CD4-positive, alpha-beta memory T cell (primary cell): ENCODE data around the gene RPS3A. TPM values are rescaled to one million over a fixed set of nuclear protein-coding genes. Genes with fewer than 3 reads are reported as not detected.
"Not testable (repeated sequence)": the region's sequence is repeated elsewhere in the genome, so short reads cannot be mapped to it uniquely, and the experiment has no call there.

Source experiments
- CTCF ChIA-PET: fragments of 350-600 bp; sonication (Branson Sonifier 250); formaldehyde crosslinking; loops from one replicate; lab custom pipeline; 2021; ENCODE audit warnings: inconsistent platforms; ENCODE audit not compliant: partially characterized antibody; lab: Charles Lee
- POLR2A ChIA-PET: fragments of 350-600 bp; sonication (Branson Sonifier 250); formaldehyde crosslinking; loops from one replicate; lab custom pipeline; 2021; ENCODE audit not compliant: partially characterized antibody; lab: Charles Lee
- DNase-seq, 5 donors: peaks; one replicate each; pipeline versions ENCODE4 v3.0.0 to v3.0.0-alpha.2; 2020 to 2022; ENCODE audit warnings: mixed read lengths in 1 of 5
- H3K27ac ChIP-seq: one replicate; pipeline ENCODE4 v1.7.0; 2013; ENCODE audit warnings: low read depth, low read length
- H3K27me3 ChIP-seq: 2 replicates; pipeline ENCODE4 v1.7.0; 2013; ENCODE audit warnings: mild to moderate bottlenecking, low read length, moderate library complexity; ENCODE audit not compliant: insufficient read depth
- H3K36me3 ChIP-seq: 2 replicates; pipeline ENCODE4 v1.7.0; 2013; ENCODE audit warnings: mild to moderate bottlenecking, low read length, moderate library complexity; ENCODE audit not compliant: insufficient read depth
- H3K4me1 ChIP-seq: 2 replicates; pipeline ENCODE4 v1.7.0; 2013; ENCODE audit warnings: mild to moderate bottlenecking, low read length, moderate library complexity; ENCODE audit not compliant: insufficient read depth
- H3K4me3 ChIP-seq, 2 donors: one replicate each; pipeline ENCODE4 v1.7.0; 2013; ENCODE audit warnings: low read length in 2 of 2, mild to moderate bottlenecking in 1 of 2
- H3K9me3 ChIP-seq, 2 donors: one replicate each; pipeline ENCODE4 v1.7.0; 2013; ENCODE audit warnings: low read length in 2 of 2, control low read depth in 1 of 2; ENCODE audit not compliant: control insufficient read depth in 1 of 2
- H3K27ac Mint-ChIP-seq, 7 donors: one replicate each; pipeline ENCODE4 v1.8.0; 2020 to 2021; ENCODE audit warnings: mixed read lengths in 7 of 7, mild to moderate bottlenecking in 6 of 7, inconsistent platforms in 3 of 7, moderate library complexity in 3 of 7
- H3K27me3 Mint-ChIP-seq, 2 donors: one replicate each; pipeline ENCODE4 v1.8.0; 2020 to 2021; ENCODE audit warnings: mixed read lengths in 2 of 2
- H3K36me3 Mint-ChIP-seq, 2 donors: one replicate each; pipeline ENCODE4 v1.8.0; 2020 to 2021; ENCODE audit warnings: mixed read lengths in 2 of 2, inconsistent platforms in 1 of 2, mild to moderate bottlenecking in 1 of 2
- H3K4me1 Mint-ChIP-seq, 4 donors: one replicate each; pipeline ENCODE4 v1.8.0; 2020 to 2021; ENCODE audit warnings: mixed read lengths in 4 of 4, mild to moderate bottlenecking in 1 of 4
- H3K4me3 Mint-ChIP-seq, 8 donors: one replicate each; pipeline ENCODE4 v1.8.0; 2020 to 2021; ENCODE audit warnings: mixed read lengths in 8 of 8, mild to moderate bottlenecking in 7 of 8, moderate library complexity in 6 of 8, inconsistent platforms in 3 of 8
- H3K9me3 Mint-ChIP-seq, 8 donors: one replicate each; pipeline ENCODE4 v1.8.0; 2020 to 2021; ENCODE audit warnings: mixed read lengths in 8 of 8, mild to moderate bottlenecking in 5 of 8, inconsistent platforms in 3 of 8, moderate library complexity in 1 of 8
- intact Hi-C: fragments of 100-400 bp; cut with micrococcal nuclease; formaldehyde crosslinking; loops from one replicate; pipeline ENCODE4 v1.15.1; 2023
- polyA plus RNA-seq, 2 donors: library from polyadenylated mRNA; unstranded; fragments of 300-500 nt; fragmentation: Illumina TruSeq; gene quantifications; one replicate each; pipeline ENCODE4 v1.2.3, GENCODE V29; 2021
- total RNA-seq, 2 experiments: library from RNA; stranded (reverse); gene quantifications; one replicate each; pipeline ENCODE4 v1.2.3, GENCODE V29; 2021

RPS3A gene
- 1,000 to 10,000 TPM; 4,011 to 4,334 TPM for total RNA-seq
- 1,000 to 10,000 TPM; 3,349 to 4,165 TPM for polyA plus RNA-seq

- CTCF ChIA-PET = interaction anchor here (0.6 to 1.7 kb wide), 7 partner anchors 9 to 1680 kb away, joined by 3 to 9 read pairs (median 3); partner anchors contain the start of gene LRBA
- Mint-ChIP-seq H3K4me1 (peaks cover 19 to 41% (median 27%) of the 10 kb centered on the region in 4 donors), H3K9me3 (peaks cover 0 to 2% (median 0%) of the 10 kb centered on the region in 8 donors), H3K27ac (peak within 1 kb of the TSS; percentile 95 to 99 (median 98)), H3K4me3 (peak within 1 kb of the TSS; percentile 91 to 99 (median 96)), H3K27me3 (peaks cover 0 to 3% of the 10 kb centered on the region in 2 donors), H3K36me3 (peaks cover 27 to 48% of the 10 kb centered on the region in 2 donors)
- Histone ChIP-seq H3K9me3 (no peaks in the 10 kb centered on the region), H3K27ac (peak within 1 kb of the TSS; percentile 86), H3K36me3 (peaks cover 29% of the 10 kb centered on the region), H3K4me3 (peak within 1 kb of the TSS; percentile 79 to 82), H3K4me1 (peaks cover 32% of the 10 kb centered on the region), H3K27me3 (no peaks in the 10 kb centered on the region)
- intact Hi-C loops = loop anchor here (1.0 to 2.0 kb wide), 5 partner anchors 84 to 1680 kb away; partner anchors contain the start of genes ARFIP1, FBXW7, FHIP1A and GATB
- peak; percentile 99 to 100 (median 99) for DNase-seq
- POLR2A ChIA-PET = interaction anchor here (0.6 to 3.4 kb wide), 12 partner anchors 16 to 1680 kb away, joined by 3 to 59 read pairs (median 4); partner anchors contain the start of genes GATB, LRBA and TIGD4
These were observed at the start of gene RPS3A for GRCh38 chr4:151099229-151099975. Gene RPS3A (plus strand): TSS chr4:151099628. CDS start chr4:151099653, 25 bp downstream.

- no peaks in the 10 kb centered on the region for H3K9me3 Mint-ChIP-seq
- Histone ChIP-seq H3K9me3 (no peaks in the 10 kb centered on the region), H3K4me3 (no peak overlapping the region), H3K27me3 (no peaks in the 10 kb centered on the region), H3K4me1 (no peaks in the 10 kb centered on the region), H3K36me3 (no peaks in the 10 kb centered on the region), H3K27ac (no peak overlapping the region)
- intact Hi-C loops = no loop called here
- CTCF ChIA-PET = no interaction called here
- no peak for DNase-seq
- no peaks in the 10 kb centered on the region for H3K36me3 Mint-ChIP-seq
- H3K27me3 Mint-ChIP-seq = no peaks in the 10 kb centered on the region
- no peak overlapping the region for H3K27ac Mint-ChIP-seq
- H3K4me1 Mint-ChIP-seq = no peaks in the 10 kb centered on the region
- no peak overlapping the region for H3K4me3 Mint-ChIP-seq
- POLR2A ChIA-PET = no interaction called here
These were observed 46.6 kb upstream of the RPS3A start for GRCh38 chr4:151052785-151053184.

- intact Hi-C loops = no loop called here
- no peaks in the 10 kb centered on the region for H3K27me3 Mint-ChIP-seq
- ChIA-PET POLR2A (no interaction called here), CTCF (no interaction called here)
- Histone ChIP-seq H3K36me3 (no peaks in the 10 kb centered on the region), H3K4me3 (no peak overlapping the region), H3K9me3 (no peaks in the 10 kb centered on the region), H3K27ac (no peak overlapping the region), H3K27me3 (no peaks in the 10 kb centered on the region), H3K4me1 (no peaks in the 10 kb centered on the region)
- H3K36me3 Mint-ChIP-seq = no peaks in the 10 kb centered on the region
- no peak for DNase-seq
- H3K9me3 Mint-ChIP-seq = no peaks in the 10 kb centered on the region
- H3K4me1 Mint-ChIP-seq = no peaks in the 10 kb centered on the region
- no peak overlapping the region for H3K27ac Mint-ChIP-seq
- H3K4me3 Mint-ChIP-seq = no peak overlapping the region
These were observed 43.9 kb upstream of the RPS3A start for GRCh38 chr4:151055539-151055938.

GRCh38 chr4:151063143-151063542 is 36.3 kb upstream of the RPS3A start:
- H3K27ac Mint-ChIP-seq, H3K4me3 Mint-ChIP-seq, CTCF ChIA-PET: not testable (repeated sequence)

GRCh38 chr4:151067316-151067970 is 32.0 kb upstream of the RPS3A start:
- CTCF ChIA-PET = no interaction called here
- DNase-seq = no peak
- intact Hi-C loops = no loop called here
- Histone ChIP-seq H3K4me1 (no peaks in the 10 kb centered on the region), H3K9me3 (no peaks in the 10 kb centered on the region), H3K27ac (no peak overlapping the region), H3K36me3 (no peaks in the 10 kb centered on the region), H3K4me3 (no peak overlapping the region), H3K27me3 (no peaks in the 10 kb centered on the region)
- H3K27me3 Mint-ChIP-seq = peaks cover 0 to 5% of the 10 kb centered on the region in 2 donors
- no peaks in the 10 kb centered on the region for H3K36me3 Mint-ChIP-seq
- no peak overlapping the region for H3K27ac Mint-ChIP-seq
- POLR2A ChIA-PET = no interaction called here
- H3K4me3 Mint-ChIP-seq = no peak overlapping the region
- H3K4me1 Mint-ChIP-seq = no peaks in the 10 kb centered on the region
- H3K9me3 Mint-ChIP-seq = no peaks in the 10 kb centered on the region

More at GRCh38 chr4:151063143-151063542, 36.3 kb upstream of the RPS3A start:
- H3K9me3 Mint-ChIP-seq, H3K27ac ChIP-seq, H3K27me3 ChIP-seq, H3K27me3 Mint-ChIP-seq, DNase-seq, intact Hi-C loops, H3K36me3 Mint-ChIP-seq, H3K9me3 ChIP-seq, H3K4me1 Mint-ChIP-seq, H3K4me3 ChIP-seq, POLR2A ChIA-PET, H3K4me1 ChIP-seq, H3K36me3 ChIP-seq: not testable (repeated sequence)

- intact Hi-C loops = no loop called here
- Histone ChIP-seq H3K27me3 (no peaks in the 10 kb centered on the region), H3K36me3 (no peaks in the 10 kb centered on the region), H3K27ac (no peak overlapping the region), H3K4me3 (no peak overlapping the region), H3K4me1 (no peaks in the 10 kb centered on the region), H3K9me3 (no peaks in the 10 kb centered on the region)
- ChIA-PET CTCF (interaction anchor here (0.9 to 1.2 kb wide), 2 partner anchors 13 to 26 kb away, joined by 3 to 5 read pairs; no protein-coding TSS in a partner anchor), POLR2A (no interaction called here)
- Mint-ChIP-seq H3K4me3 (no peak overlapping the region), H3K36me3 (no peaks in the 10 kb centered on the region), H3K9me3 (no peaks in the 10 kb centered on the region), H3K27me3 (peaks cover 0 to 7% of the 10 kb centered on the region in 2 donors), H3K4me1 (no peaks in the 10 kb centered on the region), H3K27ac (peak overlapping the region in 1 of 7 donors; percentile 25)
- DNase-seq = no peak
These were observed 25.0 kb upstream of the RPS3A start for GRCh38 chr4:151074416-151074916.

- H3K9me3 ChIP-seq, H3K9me3 Mint-ChIP-seq, DNase-seq, H3K36me3 ChIP-seq, H3K36me3 Mint-ChIP-seq, POLR2A ChIA-PET, H3K4me1 ChIP-seq, H3K4me1 Mint-ChIP-seq, H3K4me3 Mint-ChIP-seq, H3K27ac ChIP-seq, H3K27me3 ChIP-seq, CTCF ChIA-PET, H3K4me3 ChIP-seq, intact Hi-C loops, H3K27ac Mint-ChIP-seq, H3K27me3 Mint-ChIP-seq: not testable (repeated sequence)
These were observed 21.4 kb upstream of the RPS3A start for GRCh38 chr4:151077978-151078377.
